NCI-H2029 (cell line): ENCODE data around the gene CUX1.
"Not testable (repeated sequence)": the region's sequence is repeated elsewhere in the genome, so short reads cannot be mapped to it uniquely, and the experiment has no call there.

Experiments used
- DNase-seq: peaks from one replicate; lab custom pipeline; 2025; lab: John Stamatoyannopoulos, UW

The CUX1 gene

GRCh38 chr7:102313997-102314780 lies 496.8 kb downstream of the CUX1 start:
- no peak for DNase-seq

DNA sequence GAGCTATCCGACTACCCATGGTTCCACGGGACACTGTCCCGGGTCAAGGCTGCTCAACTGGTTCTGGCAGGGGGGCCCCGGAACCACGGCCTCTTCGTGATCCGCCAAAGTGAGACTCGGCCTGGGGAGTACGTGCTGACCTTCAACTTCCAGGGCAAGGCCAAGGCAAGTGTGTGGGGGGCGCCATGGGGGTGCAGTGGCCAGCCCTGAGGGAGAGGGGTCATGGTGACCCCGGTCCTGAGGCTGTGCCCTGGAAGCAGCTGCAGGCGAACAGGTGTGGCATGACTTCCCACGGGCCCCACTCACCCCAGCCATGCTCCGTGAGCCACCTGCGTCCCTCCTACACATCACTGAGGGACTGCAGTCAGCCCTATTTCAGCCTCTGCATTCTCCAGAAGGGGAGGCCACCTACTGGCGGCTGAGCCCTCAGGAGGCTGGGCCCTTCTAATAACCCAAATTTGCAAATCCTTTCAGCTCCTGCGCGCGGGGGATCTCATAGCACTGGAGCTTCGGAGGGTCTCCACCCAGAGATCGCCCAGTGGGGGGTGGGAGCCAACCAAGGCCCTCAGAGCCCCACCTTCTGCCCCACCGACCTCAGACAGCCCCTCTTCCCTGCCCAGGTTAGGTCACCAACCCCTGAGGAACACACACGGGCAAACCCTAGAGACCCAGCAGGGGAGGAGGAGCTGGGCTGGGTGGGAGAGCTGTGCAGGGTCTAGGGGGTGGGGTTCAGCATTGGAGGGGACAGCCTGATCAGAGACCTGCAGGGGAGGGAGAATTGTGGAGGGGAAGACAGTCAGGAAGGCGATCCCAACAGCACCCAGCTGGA lies 500.0 kb downstream of the CUX1 start:
- no peak for DNase-seq

DNA sequence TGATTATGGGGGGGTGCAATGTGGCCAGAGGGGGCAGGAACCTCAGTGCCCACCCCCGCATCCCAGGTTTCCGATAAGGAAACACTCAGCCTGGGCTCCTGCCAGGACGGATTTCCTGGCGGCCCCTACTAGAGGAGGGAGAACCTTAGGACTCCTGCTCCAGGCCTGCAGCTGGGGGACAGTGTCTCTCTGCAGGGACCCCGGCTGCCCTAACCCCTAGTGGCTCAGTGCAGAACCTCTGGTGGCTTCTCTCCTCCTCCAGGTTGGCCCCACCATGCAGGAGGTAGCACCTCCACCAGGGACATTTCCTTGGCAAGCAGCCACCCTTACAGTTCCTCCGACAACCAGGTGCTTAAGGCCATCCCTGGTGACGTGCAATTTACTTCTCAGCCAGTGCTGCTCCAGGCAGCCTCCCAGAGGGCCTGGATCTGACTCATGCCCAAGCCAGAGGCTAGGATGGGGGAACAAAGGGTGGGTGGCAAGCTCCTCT lies 501.1 kb downstream of the CUX1 start:
- peak; percentile 40 for DNase-seq

DNA sequence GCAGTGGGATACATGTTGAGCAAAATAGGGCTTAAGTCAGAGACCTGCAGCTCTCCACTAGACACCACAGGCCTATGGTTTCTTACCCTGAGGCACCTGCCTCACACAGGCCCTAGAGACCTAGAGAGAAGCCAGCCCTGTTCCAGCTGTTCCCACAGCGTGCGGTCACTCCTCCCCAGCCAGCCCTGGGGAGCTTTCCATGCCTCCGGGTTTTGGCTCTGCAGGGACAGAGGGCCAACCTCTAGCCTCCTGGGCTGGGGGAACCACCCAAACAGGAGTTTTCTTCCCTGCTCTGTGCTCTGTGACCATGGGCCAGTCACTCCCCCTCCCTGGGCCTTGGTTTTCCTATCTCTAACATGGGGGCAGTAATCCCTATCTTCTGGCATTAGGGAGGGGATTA lies 502.2 kb downstream of the CUX1 start:
- no peak for DNase-seq

DNA sequence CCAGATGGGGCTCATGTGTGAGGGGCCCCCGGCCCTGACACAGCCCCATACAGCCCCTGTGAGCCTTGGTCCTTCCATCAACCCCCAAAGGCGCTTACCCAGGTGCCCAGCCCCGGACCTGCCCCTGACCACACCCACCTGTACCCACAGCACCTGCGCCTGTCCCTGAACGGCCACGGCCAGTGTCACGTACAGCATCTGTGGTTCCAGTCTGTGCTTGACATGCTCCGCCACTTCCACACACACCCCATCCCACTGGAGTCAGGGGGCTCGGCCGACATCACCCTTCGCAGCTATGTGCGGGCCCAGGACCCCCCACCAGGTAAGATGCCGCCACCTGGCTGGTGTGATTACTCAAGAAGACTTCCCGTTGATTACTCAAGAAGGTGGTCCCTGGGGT lies 502.8 kb downstream of the CUX1 start:
- DNase-seq: no peak

GRCh38 chr7:102320601-102321350 lies 503.4 kb downstream of the CUX1 start:
- DNase-seq: no peak

GRCh38 chr7:102321351-102322201 lies 504.1 kb downstream of the CUX1 start:
- DNase-seq: no peak

DNA sequence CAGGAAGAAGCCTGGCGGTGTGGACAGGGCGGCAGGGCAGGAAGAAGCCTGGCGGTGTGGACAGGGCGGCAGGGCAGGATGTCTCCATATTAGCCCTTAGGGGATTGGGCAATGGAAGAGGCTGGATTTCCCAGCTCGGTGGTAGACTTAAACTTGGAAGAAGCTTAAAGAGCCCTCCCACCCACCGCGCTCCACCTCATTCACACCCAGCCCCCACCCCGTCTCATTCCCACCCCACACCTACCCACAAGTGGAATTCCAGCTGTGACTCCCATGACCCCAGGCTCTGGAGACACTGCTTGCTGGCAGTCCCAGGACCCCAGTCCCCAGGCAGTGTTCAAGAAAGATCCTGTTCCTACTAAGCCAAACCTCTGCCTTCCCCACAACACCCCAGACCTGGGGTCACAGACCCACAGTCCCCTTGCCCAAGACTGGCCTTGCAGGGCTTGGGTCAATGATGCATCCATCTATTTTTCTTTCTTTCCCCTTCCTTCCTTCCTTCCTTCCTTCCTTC lies 504.8 kb downstream of the CUX1 start:
- DNase-seq: no peak

DNA sequence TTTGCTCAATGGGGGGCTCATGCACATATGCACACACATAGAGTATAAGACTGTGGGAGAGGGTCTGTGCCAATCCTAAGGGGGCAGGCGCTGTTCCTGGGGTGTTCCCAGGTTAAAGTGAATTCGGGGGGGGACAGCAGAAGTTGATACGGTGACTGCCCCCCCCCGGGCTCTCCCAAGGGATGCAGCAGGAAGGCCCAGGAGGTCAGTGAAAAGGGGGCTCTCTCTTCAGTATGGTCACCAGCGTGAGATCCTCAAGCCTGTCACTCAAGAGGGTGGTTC lies 506.4 kb downstream of the CUX1 start:
- DNase-seq: no peak

- not testable (repeated sequence) for DNase-seq
These were observed 507.7 kb downstream of the CUX1 start for GRCh38 chr7:102325106-102325505.

GRCh38 chr7:102326157-102326889 lies 508.9 kb downstream of the CUX1 start:
- no peak for DNase-seq

DNA sequence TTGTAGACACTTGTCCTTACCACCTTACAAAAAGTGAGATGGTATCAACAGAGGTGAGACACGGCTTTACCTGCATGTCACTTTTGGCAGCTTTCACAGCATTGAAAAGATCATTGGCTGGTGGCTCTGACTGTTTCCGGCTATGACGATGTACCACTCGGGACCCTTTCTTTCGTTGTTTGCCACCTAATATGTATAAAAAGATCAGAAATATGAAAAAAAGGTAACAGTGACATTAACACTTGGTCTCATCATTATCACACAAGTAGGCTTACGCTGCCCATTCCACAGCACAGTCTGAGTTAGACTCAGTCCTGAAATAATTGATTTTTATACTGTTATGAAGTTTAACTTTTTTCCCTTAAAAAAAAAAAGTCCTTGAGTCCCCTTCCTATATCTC lies 509.8 kb downstream of the CUX1 start:
- not testable (repeated sequence) for DNase-seq

- not testable (repeated sequence) for DNase-seq
These were observed 511.4 kb downstream of the CUX1 start for GRCh38 chr7:102328863-102329262.

- not testable (repeated sequence) for DNase-seq
These were observed 511.9 kb downstream of the CUX1 start for GRCh38 chr7:102329366-102329765.

DNA sequence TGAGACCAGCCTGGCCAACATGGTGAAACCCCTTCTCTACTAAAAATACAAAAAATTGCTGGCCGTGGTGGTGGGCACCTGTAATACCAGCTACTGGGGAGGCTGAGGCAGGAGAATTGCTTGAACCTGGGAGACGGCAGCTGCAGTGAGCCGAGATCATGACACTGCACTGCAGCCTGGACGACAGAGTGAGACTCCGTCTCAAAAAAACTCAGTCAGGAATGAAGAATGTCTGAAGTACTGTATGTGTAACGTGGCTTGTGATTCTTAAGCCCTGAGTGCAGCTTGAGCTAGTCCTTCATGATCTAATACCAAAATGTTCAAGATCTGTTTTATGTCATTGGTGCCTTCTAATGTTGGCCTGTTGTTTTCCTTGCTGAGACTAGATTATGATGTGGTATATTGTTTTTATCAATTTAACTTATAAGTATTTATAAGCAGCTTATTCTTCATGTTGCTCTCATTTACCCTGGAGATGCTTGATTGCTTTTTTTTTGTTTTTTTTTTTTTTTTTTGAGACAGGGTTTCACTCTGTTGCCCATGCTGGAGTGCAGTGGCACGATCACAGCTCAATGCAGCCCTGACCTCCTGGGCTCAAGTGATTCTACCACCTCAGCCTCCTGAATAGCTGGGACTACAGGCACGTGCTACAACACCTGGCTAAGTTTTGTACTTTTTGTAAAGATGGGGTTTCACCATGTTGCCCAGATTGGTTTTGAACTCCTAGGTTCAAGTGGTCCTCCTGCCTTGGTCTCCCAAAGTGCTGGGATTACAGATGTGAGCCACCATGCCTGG lies 513.4 kb downstream of the CUX1 start:
- not testable (repeated sequence) for DNase-seq
